Gastrocnemius medialis (tissue), 4 donors: ENCODE results near the gene COX10.

Source experiments
- POLR2A ChIP-seq, 2 donors: fragments of 450-650 bp; IDR thresholded peaks; one replicate each; pipeline ENCODE4 v1.6.1; 2017; ENCODE audit warnings: antibody characterized with exemption in 2 of 2, mild to moderate bottlenecking in 2 of 2, moderate library complexity in 2 of 2
- TF ChIP-seq, protein P1 (sequence below), 5 experiments: fragments of 450-650 bp in 3 of 5; fragments of 200-600 bp in 2 of 5; sonication (generic) in 2 of 5; IDR thresholded peaks in 4 of 5; conservative IDR thresholded peaks in 1 of 5; 1 replicate in 4 of 5; 2 replicates in 1 of 5; pipeline ENCODE4 v1.5.1; 2016 to 2019; ENCODE audit warnings: antibody characterized with exemption in 5 of 5, mild to moderate bottlenecking in 3 of 5, moderate library complexity in 3 of 5

DNA sequence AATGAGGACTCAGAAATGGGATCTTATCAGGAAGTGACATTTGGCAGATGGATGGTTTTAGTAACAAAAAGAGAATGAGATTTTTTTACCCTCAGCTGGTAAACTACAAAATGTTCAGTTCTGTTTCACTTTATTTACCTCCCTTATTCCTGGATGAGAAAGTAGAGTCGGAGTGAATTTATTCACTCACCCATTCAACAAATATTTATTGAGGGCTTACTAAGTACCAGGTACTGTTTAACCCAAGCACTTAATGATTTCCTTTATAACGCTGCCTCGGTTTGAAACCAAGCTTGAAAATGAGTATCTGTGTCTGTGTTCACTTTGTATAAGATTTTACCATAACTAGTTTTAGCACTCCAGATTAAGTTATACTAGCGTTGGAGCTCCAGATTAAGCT, 129.3 kb downstream of the COX10 start:
- TF ChIP-seq, protein P1, sequence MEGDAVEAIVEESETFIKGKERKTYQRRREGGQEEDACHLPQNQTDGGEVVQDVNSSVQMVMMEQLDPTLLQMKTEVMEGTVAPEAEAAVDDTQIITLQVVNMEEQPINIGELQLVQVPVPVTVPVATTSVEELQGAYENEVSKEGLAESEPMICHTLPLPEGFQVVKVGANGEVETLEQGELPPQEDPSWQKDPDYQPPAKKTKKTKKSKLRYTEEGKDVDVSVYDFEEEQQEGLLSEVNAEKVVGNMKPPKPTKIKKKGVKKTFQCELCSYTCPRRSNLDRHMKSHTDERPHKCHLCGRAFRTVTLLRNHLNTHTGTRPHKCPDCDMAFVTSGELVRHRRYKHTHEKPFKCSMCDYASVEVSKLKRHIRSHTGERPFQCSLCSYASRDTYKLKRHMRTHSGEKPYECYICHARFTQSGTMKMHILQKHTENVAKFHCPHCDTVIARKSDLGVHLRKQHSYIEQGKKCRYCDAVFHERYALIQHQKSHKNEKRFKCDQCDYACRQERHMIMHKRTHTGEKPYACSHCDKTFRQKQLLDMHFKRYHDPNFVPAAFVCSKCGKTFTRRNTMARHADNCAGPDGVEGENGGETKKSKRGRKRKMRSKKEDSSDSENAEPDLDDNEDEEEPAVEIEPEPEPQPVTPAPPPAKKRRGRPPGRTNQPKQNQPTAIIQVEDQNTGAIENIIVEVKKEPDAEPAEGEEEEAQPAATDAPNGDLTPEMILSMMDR (IDR thresholded peaks at IDR 0.05 in 4 of 5, conservative IDR thresholded peaks at IDR 0.05 in 1 of 5), result no peak
- TF ChIP-seq POLR2A (IDR thresholded peaks at IDR 0.05), result no peak
